HG02642 (cell line): ENCODE data around the gene CGB7.
A peak's percentile ranks its signal among the peaks of the same experiment; 100 is the strongest.

Experiments used
- ATAC-seq: cut with Tn5 transposase; IDR thresholded peaks from one replicate; pipeline ENCODE4 v1.9.1; 2021; ENCODE audit warnings: mild to moderate bottlenecking; ENCODE audit not compliant: unreplicated experiment, poor library complexity

Gene CGB7

DNA sequence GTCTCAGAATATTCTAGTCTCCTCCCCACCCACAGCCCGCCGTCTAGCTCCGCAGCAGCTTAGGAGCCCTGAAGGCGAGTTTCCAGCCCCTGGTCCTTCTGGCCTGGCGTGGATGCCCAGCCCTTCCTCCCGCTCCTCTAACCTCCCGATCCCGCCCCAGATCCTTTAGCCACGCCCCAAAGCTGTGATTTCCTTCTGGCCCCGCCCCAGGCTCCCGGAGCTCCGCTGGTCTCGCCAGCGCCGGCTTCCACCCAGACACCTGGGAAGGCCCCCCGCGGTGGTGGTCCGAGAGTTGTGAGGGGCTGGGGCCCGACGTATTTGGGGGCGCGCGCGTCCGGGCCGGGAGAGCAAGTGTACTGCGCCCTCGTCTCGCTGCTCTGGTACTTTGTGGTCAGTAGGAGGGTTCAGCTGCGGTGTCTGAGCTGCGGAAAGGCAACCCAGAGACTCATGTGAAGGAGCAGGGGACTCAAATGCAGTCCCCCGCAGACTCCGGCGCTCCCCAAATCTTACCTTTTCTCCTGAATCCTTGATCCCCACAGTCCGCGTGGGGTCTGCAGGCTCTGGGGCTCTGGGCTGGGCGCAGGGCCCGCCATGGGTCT, at the start of gene CGB7:
TSS of gene CGB7 (minus strand) at position 114 of the 599 bp plus-strand sequence. CDS start 2,374 bp downstream, outside the sequence.
- ATAC-seq: no peak

DNA sequence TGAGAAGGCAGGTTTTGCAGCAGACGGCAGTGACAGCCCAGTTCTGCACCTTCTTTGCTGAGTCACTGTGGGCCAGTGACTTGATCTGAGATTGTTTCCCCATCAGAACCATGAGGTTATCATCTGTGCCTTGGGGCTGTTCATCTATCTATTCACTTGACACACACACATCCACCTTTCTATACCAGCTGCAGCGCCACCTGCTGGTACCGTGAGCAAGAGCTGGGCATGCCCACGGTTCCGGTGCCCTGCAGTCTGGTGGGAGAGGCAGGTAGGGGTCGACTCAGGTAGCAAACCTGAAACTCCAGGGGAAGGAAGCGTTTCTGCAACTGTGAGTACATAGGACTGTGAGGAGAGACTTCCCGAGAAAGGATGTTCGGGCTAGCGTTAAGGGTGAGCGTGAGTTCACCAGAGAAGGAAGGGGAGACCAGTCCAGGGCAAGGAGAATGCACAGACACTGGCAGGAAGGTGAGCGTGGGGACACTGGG, 49.1 kb upstream of the CGB7 start:
- ATAC-seq: no peak

DNA sequence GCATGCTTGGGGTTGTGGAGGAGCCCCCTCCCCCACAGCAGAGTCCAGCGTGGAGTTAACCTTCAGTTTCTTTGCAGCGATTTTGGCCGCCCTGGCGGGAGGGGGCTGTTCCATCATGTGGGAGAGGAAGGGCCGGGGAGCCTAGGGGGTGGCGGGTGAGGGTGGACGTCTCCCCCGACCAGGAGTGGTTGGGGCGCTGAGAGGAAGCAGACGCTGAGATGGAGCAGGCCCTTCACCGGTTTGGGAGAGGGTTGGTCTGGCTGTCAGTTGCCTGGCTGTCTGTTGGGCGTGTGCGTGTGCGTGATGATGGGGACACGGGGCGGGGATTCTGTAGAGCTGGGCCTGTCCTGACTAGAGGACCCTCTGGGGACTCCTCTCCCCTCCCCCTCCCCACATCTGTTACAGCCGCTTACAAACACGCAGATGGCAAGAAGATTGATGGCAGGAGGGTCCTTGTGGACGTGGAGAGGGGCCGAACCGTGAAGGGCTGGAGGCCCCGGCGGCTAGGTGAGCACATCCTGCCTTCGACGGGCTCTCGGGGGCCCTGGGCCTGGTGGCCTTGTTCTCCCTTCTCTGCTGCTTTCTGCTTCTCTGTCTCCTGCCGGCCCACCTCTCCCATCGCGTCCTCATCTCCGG, 46.8 kb upstream of the CGB7 start:
- no peak for ATAC-seq

DNA sequence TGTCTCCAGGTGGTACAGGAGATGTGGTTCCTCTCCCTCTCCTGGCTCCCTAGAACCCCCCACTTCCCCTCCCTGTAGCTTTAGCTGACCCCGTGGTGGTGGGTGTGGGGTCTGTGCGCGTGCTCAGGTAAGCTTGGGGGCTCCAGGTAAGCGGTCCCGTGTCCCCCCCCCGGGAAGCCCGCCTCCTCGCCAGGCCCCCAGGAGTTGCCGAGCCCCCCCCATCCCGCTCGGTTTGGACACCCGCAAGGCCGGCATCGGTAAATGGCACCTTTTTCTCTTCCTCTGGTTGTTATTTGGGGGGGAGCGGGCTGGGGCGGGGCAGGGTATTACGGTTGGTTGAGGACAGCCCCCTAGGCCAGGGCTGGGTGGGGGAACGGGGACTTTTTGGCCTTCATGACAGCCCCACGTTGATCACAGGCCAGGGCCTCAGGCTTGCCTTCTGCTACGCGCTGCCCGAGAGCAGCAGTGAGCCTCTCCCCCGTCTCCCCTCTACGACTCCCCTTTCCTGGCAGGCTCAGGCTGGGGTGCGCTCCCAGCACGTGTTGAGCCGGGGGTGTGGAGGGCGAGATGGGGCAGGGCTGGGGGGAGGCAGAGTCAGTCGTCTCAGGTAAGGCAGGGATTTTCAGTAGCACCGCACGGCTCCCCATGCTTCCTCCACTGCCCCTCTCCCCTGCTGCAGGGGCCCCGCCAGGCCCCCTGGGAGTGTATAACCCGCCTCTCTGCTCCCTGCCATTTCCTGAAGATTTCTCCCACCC, 46.0 kb upstream of the CGB7 start:
- no peak for ATAC-seq

DNA sequence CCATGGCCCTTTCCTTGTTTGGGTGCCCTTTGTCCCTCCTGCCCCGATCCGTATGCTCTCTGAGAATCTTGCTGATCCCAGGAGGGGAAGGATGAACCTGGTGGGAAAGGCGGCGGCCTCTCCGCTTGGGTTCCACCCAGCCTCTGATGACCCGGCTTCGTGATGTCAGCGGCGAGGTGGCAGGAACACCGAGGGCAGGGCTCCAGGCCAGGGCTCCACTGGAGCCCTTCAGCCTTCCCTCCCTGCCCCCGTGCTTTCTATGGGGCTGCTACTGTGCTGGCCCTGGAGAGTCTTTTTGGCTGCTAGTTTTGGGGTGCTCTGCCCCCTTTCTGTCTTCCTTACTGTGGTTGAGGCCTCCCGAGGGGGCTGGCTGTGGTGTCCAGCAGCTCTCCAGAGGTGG, 44.8 kb upstream of the CGB7 start:
- ATAC-seq: no peak

DNA sequence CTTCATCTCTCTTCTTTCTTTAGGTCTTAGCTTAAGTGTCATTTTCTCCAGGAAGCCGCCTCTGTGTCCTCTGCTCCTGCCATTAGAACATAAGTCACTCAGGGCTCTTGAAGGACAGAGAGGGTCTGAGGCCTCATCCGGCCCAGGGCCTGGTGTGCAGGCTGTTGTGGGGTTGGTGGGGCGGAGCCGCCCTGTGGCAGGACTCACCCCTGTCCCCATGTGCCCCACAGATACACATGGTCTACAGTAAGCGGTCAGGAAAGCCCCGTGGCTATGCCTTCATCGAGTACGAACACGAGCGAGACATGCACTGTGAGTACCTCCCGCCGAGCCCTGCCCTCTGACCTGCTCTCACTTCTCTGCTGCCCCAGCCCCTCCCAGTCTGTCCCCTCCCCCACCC, 43.6 kb upstream of the CGB7 start:
- ATAC-seq: no peak

DNA sequence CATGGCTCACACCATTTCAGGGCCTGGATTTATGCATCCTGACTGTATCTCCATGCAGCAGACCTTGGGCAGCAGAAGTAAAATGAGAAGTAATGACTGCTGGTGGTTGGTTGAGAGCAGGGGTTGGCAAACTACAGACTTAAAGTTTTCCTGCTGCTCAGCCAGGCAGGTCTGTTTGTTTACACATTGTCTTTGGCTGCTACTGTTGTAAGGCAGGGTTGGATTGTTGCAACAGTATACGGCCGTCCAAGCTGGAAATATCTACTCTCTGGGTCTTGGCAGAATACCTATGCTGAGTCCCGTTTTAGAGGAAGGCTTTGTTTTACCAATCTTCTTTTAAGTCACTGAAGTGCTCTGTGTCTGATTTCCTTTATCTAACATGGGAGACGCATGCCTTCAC, 41.2 kb upstream of the CGB7 start:
- no peak for ATAC-seq

DNA sequence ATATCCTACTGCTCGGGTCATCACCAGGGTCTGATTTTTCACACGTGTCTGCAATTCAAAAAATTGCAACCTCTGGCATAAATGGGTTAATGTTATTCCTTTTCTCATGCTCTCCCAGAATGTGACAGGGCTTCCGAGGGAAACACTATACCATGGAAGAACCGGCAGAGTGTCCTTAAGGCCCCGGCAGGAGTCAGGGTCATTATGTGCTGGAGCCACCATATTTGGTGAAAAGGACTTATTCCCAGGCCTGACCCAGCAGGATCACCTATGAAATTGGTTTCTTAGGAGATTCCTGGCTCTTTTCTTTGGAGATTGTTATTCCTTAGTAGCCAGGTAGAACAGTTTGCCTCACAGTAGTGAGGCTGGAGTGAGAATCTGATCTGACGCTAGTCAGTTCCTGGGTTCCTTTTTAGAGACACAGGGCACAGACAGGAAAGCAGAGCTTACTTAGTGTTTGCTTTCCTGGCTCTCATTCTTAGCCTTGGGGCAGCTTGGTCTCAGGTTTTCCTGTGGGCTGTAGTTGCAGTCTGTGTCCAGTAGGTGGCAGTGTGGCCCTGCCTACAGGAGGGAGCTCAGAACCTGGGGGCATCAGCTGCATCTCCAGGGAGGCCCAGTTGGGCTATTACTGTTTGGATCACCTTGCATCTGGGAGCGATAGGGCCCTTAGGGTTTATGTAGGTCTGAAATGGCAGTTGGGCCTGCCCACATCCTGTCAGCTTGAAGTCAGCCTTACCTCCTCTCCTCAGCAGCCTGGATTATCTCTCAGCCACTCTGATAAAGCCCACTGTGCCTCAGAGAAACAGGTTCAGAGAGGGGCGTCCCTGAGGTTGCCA, 40.1 kb upstream of the CGB7 start:
- peak; percentile 47 for ATAC-seq

DNA sequence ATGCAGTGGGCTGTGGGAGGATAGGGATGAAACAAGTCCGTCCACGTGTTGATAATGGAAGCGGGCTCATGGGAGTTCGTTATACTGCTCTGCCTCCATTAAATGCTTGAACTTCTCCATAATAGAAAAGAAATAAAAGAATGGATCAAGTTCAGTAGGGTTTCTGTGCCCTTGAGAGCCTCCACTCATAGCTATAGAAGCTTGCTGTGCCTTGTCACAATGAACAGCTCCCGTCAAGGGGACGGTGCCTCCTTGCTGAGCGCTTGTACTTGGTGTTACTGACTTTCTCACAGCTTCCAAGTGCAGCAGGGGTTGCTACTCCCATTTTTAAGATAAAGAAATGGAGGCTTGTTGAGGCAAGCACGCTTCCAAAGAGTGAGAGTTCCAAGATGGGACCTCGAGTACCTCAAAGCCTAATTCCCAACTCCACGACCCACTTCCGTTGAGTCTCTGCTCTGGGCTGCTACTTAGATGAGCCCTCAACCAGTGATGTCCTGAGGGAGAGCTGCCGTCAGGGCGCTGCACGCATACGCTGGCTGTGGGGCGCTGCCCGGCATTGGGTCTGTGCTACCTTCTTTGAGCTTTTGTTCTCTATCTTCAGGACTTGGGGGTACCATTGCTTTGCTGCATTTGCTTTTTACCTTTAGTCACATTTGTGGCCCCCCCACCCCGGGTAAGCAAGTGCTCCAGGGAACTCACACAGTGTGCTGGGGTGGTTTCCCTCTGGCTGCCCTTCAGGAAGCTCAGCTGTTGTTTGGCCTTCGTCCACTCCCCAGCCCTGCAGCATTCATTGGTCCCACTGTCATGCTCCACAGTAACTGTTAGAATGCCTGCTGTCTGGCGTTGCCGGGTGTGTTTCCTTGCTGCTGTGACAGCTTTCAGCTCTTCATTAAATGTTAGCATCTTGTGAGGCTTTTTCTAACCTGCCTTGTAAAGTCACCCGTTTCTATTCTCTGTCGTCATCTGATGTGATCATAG, 37.2 kb upstream of the CGB7 start:
- no peak for ATAC-seq

DNA sequence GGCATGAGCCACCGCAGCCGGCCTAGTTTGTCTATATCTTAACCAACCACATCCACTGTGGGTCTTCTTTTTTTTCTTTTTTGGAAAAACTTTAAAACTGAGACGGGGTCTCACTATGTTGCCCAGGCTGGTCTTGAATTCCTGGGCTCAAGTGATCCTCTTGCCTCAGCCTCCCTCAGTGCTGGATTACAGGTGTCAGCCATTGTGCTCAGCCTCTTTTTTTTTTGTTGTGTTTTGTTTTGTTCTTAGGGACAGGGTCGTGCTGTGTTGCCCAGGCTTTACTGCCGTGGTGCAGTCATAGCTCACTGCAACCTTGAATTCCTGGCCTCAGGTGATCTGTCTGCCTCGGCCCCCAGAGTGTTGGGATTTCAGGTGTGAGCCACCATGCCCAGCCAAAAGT, 35.1 kb upstream of the CGB7 start:
- no peak for ATAC-seq

DNA sequence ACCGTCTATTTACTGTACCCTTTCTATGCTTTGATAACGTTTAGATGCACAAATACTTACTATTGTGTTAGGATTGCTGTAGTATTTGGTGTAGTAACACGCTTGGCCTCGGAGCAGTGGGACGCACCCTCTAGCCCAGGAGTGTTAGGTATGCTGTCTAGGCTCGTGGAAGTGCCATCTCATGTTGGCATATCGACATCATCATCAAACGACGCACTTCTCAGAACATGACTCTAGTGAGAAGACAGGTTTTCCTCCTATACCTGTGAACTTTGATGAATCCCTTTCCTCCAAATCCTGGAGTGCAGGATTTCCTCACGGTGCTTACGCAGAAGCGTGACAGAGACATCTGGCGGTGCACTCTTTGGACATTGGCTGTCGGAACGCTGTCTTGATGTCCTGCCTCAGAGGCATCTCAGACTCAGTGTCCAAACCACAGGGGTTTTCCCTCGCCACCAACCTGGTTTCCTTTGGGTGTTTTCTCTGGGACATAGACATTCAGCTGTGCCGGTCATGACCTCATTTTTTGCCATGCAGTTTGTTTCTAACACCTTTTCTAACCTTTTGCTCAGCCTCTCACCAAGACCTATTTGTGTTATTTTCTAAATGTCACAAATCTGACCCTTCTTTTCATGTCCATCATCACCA, 34.0 kb upstream of the CGB7 start:
- no peak for ATAC-seq

DNA sequence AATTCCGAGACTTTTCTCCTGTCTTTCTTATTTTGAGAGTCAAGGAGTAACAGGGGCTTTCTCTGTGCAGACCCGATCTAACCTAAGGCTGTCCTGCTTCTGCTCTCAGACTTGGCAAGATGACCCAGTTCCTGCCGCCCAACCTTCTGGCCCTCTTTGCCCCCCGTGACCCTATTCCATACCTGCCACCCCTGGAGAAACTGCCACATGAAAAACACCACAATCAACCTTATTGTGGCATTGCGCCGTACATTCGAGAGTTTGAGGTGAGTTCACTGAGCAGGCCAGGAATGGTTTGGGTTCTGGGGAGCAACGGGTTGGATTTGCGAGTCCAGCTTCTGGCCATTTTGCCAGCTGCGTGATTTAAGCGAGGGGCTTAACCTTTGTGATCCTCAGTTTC, 28.7 kb upstream of the CGB7 start:
- no peak for ATAC-seq

DNA sequence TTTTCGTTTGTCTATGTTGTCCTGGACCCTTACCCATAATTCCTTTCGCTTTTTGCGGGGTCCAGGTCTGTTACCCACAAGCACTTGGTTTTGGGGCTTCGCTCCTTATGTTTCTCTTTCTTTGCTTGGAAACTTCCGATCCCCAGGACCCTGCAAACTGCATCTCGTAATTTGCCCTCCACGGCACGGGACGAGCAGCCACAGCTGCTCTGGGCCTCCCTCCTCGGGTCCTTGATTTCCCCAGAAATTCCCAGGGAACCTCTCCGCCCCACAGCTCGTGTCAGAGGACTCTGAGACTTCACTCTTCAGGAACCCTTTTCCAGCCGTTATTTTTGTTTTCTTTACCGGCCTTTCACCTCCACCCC, 28.3 kb upstream of the CGB7 start:
- ATAC-seq: no peak

DNA sequence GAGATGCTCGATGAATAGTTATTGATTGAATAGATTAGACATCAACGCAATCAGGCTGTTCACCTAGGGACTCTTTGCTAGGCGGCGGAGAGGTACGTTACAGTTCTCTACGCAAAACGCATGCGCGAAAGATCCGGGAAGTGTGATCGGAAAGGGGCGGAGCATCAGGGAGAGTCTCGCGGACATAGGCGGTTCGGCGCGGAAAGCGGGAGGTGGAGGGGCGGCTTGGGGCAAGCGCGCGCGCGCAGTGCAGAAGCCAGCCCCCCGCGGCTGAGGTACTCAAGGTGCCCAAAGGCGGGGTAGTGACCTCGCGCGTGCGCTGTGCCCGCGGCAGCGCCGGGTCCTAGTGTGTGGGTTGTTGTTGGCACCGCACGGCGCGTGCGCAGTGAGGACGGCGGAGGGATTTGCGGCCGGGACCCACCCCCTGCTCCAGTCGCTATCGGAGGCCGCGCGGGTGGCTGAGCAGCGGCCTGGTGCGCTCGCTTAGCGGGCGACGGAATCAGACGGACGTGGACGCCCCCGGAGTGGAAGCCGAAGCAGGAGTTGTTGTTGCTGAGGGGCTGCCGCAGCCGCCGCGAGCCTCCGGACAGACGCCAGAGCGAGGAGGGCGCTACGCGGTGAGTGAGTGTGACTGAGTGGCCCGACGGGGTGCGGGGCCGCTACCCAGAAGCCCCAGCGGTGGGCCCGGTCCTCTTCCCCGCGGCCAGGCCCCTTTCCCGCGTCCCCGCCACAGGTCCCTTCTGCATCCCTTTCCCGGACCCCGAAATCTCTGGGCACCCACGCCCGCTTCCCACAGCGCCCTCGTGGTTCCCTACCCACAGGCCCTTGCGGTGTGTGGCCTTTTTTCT, 27.7 kb upstream of the CGB7 start, which contains the start of gene SNRNP70:
TSS of gene SNRNP70 (plus strand) at position 432 of the 848 bp plus-strand sequence. CDS start 964 bp downstream, outside the sequence.
- ATAC-seq: peak; percentile 89

DNA sequence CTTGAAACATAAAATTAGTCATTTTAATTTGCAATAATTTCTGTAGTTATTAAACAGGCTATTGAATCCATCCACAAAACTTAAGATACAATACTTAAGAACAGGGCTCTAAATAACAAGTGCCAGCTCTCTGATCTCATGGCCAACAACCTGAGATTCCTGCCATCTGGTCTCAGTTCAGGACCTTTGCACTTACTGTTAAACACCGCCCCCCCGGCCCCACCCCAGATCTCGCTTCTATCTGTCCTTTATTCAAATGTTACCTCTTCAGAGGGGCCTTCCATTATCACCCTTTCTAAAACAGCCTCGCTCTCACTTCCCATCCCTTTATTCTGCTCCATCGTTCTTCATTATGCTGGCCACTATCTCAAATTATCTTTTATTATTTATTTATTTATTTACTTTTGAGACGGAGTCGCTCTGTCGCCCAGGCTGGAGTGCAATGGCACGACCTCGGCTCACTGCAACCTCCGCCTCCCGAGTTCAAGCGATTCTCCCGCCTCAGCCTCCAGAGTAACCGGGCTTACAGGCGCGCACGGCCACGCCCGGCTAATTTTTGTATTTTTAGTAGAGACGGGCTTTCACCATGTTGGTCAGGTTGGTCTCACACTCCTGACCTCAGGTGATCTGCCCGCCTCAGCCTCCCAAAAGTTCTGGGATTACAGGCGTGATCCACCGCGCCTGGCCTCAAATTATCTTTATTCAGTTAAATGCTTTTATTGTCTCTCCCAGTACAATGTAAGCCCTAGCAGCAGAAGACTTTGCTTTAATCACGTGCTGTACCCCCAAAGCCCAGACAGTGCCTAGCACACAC, 26.9 kb upstream of the CGB7 start:
- no peak for ATAC-seq

DNA sequence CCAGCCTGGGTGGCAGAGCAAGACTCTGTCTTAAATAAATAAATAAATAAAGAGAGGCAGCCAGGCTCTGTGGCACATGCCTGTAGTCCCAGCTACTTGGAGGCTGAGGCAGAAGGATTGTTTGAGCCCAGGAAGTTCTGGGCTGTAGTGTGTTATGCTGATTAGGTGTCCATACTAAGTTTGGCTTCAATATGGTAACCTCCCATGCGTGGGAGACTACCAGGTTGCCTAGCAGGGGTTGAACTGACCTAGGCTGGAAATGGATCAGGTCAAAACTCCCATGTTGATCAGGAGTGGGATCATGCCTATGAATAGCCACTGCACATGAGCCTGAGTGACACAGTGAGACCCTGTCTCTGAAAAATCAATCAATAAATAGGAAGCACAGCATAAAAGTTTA, 23.7 kb upstream of the CGB7 start:
- ATAC-seq: no peak

DNA sequence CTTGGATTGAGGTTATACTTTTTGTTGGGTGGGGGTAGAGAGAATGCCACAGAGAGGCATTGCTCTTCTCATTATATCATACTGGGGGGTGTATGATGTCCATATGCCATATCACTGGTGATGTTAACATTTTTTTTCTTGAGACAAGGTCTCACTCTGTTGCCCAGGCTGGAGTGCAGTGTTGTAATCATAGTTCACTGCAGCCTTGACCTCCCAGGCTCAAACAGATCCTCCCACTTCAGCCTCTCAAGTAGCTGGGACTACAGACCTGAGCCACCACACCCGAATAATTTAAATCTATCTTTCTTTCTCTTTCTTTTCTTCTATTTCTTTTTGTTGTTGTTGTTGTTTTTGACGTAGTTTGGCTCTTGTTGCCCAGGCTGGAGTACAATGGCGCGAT, 22.8 kb upstream of the CGB7 start:
- no peak for ATAC-seq
